Measurements from ENCODE around the gene MCOLN1.

DNA sequence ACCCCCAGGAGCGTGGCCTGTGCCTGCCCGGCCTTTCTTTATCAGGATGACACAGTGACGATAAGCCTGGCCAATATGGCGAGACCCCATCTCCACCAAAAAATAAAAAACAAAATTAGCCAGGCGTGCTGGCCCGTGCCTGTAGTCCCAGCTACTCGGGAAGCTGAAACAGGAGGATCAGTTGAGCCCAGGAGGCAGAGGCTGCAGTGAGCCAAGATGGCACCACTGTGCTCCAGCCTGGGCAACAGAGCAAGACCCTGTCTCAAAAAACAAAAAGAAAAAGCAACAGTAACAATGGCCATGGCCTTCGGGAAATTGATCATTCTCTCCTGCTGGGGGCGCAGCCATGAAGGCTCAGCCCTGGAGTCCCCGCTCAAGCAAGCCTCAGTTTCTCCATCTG is 44.7 kb upstream of the MCOLN1 start:
- peak in 1 of 2 experiments; percentile 20; a peak in 1 of 4 replicates for TF ChIP-seq CTCF (conservative IDR thresholded peaks at IDR 0.05; ENCODE audit: low read depth in 2 of 2)
- TF ChIP-seq POLR2AphosphoS5 (IDR thresholded peaks at IDR 0.05; ENCODE audit: low read depth): no peak
- no peak for TF ChIP-seq CREB1 (CRISPR knock-in tag; IDR thresholded peaks at IDR 0.05; ENCODE audit: low read depth)
- no peak for TF ChIP-seq EZH2phosphoT487 (IDR thresholded peaks at IDR 0.05; ENCODE audit: unreplicated experiment)
- TF ChIP-seq, protein P1, sequence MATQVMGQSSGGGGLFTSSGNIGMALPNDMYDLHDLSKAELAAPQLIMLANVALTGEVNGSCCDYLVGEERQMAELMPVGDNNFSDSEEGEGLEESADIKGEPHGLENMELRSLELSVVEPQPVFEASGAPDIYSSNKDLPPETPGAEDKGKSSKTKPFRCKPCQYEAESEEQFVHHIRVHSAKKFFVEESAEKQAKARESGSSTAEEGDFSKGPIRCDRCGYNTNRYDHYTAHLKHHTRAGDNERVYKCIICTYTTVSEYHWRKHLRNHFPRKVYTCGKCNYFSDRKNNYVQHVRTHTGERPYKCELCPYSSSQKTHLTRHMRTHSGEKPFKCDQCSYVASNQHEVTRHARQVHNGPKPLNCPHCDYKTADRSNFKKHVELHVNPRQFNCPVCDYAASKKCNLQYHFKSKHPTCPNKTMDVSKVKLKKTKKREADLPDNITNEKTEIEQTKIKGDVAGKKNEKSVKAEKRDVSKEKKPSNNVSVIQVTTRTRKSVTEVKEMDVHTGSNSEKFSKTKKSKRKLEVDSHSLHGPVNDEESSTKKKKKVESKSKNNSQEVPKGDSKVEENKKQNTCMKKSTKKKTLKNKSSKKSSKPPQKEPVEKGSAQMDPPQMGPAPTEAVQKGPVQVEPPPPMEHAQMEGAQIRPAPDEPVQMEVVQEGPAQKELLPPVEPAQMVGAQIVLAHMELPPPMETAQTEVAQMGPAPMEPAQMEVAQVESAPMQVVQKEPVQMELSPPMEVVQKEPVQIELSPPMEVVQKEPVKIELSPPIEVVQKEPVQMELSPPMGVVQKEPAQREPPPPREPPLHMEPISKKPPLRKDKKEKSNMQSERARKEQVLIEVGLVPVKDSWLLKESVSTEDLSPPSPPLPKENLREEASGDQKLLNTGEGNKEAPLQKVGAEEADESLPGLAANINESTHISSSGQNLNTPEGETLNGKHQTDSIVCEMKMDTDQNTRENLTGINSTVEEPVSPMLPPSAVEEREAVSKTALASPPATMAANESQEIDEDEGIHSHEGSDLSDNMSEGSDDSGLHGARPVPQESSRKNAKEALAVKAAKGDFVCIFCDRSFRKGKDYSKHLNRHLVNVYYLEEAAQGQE (IDR thresholded peaks at IDR 0.05; ENCODE audit: unreplicated experiment): no peak
- TF ChIP-seq EZH2 (IDR thresholded peaks at IDR 0.05; ENCODE audit: low read depth, unreplicated experiment): no peak
- no peak for TF ChIP-seq JUNB (IDR thresholded peaks at IDR 0.05; ENCODE audit: unreplicated experiment)

All from GM23338 (cell line).